Globus pallidus (tissue), 1 donor: ENCODE measurements around the gene USP34.
"Not testable (repeated sequence)": the region's sequence is repeated elsewhere in the genome, so short reads cannot be mapped to it uniquely, and the experiment has no call there.

Source experiments
- DNase-seq: peaks from one replicate; pipeline ENCODE4 v3.0.0-alpha.2; 2015; ENCODE audit warnings: low spot score

Gene USP34

GRCh38 chr2:61426267-61426897, 44.5 kb downstream of the USP34 start:
- DNase-seq = peak; percentile 8

GRCh38 chr2:61425605-61426155, 45.2 kb downstream of the USP34 start:
- no peak for DNase-seq

GRCh38 chr2:61423714-61424113, 47.2 kb downstream of the USP34 start:
- DNase-seq = no peak

- DNase-seq = no peak
Measured at GRCh38 chr2:61421611-61422010, 49.3 kb downstream of the USP34 start.

GRCh38 chr2:61420991-61421544, 49.8 kb downstream of the USP34 start:
- DNase-seq = no peak

DNA sequence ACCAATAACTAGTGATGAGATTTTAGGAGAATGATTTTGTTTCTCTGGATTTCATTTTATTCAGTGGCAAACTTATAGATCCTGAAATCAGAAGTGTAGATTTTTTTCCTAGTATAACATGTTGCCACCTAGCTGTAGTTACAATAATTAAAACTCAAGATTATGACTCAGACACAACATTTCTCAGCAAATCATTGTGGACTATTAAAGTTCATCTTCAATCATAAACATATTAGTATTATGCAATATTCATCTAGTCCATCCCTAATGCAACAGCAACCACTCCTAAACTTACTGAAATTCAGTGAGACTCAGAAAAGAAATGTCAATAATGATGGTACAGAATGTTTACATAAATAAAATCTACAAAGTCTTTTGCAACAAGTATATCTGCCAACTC, 51.3 kb downstream of the USP34 start:
- DNase-seq = no peak

- no peak for DNase-seq
Measured at GRCh38 chr2:61419129-61419528, 51.8 kb downstream of the USP34 start.

GRCh38 chr2:61416871-61417645, 53.8 kb downstream of the USP34 start:
- no peak for DNase-seq

GRCh38 chr2:61415265-61415664, 55.6 kb downstream of the USP34 start:
- no peak for DNase-seq

- DNase-seq = no peak
Measured at GRCh38 chr2:61414674-61415073, 56.2 kb downstream of the USP34 start.

DNA sequence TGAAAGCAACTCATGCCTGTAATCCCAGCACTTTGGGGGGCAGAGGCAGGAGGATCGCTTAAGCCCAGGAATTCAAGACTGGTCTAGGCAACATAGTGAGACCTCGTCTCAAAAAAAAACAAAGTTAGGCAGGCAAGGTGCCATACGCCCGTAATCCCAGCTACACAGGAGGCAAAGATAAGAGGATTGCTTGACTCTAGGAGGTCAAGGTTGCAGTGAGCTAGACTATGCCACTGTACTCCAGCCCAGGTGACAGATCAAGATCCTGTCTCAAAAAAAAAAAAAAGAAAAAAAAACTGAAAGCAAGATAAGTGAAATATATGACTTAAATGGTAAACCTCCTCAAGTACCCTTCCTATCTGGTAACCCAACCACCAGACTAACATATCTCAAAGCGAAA, 59.8 kb downstream of the USP34 start:
- no peak for DNase-seq

- DNase-seq = no peak
Measured at GRCh38 chr2:61410185-61410584, 60.7 kb downstream of the USP34 start.

DNA sequence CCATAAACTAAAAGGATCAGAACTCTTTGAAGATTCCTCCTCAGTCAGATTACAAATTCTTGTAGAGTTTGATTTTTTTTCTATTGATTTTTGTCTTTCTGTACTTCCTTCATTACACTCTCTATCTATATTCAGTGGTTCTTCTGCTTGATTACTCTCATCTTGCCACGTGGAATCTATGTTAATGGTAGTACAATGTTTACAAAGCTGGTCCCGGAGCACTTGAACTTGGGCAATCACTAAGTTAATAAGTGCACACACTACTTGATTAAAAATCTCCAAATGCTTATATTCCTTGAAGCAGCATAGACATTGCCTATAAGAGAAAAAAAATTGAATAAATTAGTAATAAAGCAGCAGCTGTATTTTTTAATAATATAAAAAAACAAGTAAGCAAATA, 65.1 kb downstream of the USP34 start:
- DNase-seq = no peak

GRCh38 chr2:61404438-61404837, 66.4 kb downstream of the USP34 start:
- no peak for DNase-seq

- no peak for DNase-seq
Measured at GRCh38 chr2:61398413-61398812, 72.5 kb downstream of the USP34 start.

DNA sequence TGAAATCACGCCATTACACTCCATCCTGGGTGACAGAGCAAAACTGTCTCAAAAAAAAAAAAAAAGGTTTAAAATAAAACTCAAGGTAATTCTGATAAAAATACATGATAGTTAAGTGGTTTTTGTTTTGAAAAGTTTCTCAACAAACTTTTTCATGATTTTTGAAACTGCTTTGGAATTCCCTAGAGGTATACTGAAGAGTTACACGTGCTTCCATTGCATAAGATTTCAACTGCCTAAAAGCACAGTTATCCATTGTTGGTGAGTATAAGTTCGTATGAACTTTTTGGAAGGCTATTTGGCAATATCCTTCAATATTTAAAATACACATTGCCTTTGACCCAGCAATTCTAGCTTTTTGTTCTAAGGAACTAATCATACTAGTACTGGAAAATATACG, 74.9 kb downstream of the USP34 start:
- DNase-seq = no peak

DNA sequence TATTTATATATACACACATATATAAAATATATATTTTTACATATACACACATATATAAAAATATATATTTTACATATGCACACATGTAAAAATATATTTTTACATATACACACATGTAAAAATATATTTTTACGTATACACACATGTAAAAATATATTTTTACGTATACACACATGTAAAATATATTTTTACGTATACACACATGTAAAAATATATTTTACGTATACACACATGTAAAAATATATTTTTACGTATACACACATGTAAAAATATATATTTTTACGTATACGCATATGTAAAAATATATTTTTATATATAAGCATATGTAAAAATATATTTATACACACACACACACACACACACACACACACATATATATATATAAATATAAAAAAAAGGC, 83.3 kb downstream of the USP34 start:
- not testable (repeated sequence) for DNase-seq

DNA sequence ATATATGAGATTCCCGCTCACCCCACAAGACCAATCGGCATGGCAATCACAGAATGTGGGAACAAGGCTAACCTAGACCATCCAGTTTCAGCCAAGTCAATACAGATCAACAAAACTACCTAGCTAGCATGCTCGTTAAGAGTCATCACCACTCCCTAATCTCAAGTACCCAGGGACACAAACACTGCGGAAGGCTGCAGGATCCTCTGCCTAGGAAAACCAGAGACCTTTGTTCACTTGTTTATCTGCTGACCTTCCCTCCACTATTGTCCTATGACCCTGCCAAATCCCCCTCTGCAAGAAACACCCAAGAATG, 90.0 kb downstream of the USP34 start:
- DNase-seq = not testable (repeated sequence)

DNA sequence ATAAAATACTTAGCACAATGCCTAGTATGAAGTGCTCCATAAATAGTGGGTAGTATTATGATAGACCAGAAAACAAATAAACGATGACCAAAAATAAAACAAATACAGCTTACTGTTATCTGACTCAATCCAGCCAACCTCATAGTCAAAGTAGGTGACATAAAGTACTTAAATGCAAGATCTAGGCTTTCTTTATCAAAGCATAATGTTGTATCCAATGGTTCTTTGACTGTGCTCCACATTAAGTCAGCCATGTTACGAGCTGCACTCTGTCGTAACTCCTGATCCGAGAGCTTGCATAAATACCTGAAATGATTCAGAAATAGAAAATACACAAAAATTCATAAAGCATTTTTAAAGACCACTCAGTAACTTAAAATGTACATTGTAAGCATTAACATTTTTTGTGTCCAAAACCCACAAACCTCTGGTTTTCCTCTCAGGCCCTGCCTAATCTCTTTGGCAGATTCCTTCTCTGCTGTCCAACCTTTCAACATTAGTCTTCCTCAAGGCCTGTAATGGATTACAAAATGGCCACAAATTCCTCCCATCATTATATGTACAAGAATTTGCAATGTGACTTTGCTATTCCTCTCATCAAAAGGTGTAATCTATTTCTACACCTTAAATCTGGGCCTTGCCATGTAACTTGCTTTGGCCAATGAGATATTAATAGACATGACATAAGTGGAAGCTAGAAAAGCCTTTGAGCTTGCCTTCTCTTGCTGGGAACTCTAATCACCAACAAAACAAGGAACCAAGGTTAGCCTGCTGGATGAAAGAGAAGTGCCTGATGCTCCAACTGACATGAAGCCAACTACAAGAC, 90.6 kb downstream of the USP34 start:
- no peak for DNase-seq

DNA sequence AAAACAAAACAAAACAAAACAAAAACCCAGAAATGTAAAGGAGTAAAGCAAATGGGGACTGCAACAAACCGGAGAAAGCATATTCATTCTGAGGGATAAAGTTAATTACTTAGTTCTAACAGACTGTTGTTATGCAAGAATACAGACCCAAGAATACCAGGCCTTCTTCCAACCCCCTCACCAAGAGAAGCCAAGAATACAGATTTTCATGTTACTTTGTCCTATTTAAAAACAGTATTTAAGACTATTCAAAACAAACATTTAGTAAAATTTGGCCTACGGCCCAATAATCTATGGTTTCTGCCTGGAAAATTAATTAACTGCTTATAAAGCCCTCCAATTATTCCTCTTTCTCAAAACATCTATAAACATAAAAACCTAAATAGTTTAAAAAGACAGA, 91.4 kb downstream of the USP34 start:
- DNase-seq = no peak

GRCh38 chr2:61378281-61378680, 92.6 kb downstream of the USP34 start:
- DNase-seq = no peak

GRCh38 chr2:61377046-61377445, 93.8 kb downstream of the USP34 start:
- no peak for DNase-seq

GRCh38 chr2:61376211-61376610, 94.7 kb downstream of the USP34 start:
- DNase-seq = no peak
